Stromal cell of bone marrow (primary cell): ENCODE data around the gene RAPGEF1.

Source experiments
- DNase-seq: peaks from one replicate; pipeline ENCODE4 v3.0.0-alpha.2; 2012; ENCODE audit warnings: low read depth

Gene RAPGEF1

GRCh38 chr9:131528186-131528585 lies 211.7 kb downstream of the RAPGEF1 start:
- no peak for DNase-seq
